Stimulated activated CD4-positive, alpha-beta T cell treated with anti-CD3 and anti-CD28 coated beads, TNF-alpha, amount 100 ng/mL, for 4 hours (primary cell): ENCODE results near the gene PPP1R12A.
"Not testable (repeated sequence)": the region's sequence is repeated elsewhere in the genome, so short reads cannot be mapped to it uniquely, and the experiment has no call there.

Experiments used
- DNase-seq, 3 experiments: peaks; one replicate each; pipeline ENCODE4 v3.0.0-alpha.2; 2020; ENCODE audit warnings: low read depth in 3 of 3

The PPP1R12A gene

GRCh38 chr12:79895071-79895470, 39.8 kb downstream of the PPP1R12A start:
- DNase-seq = no peak

DNA sequence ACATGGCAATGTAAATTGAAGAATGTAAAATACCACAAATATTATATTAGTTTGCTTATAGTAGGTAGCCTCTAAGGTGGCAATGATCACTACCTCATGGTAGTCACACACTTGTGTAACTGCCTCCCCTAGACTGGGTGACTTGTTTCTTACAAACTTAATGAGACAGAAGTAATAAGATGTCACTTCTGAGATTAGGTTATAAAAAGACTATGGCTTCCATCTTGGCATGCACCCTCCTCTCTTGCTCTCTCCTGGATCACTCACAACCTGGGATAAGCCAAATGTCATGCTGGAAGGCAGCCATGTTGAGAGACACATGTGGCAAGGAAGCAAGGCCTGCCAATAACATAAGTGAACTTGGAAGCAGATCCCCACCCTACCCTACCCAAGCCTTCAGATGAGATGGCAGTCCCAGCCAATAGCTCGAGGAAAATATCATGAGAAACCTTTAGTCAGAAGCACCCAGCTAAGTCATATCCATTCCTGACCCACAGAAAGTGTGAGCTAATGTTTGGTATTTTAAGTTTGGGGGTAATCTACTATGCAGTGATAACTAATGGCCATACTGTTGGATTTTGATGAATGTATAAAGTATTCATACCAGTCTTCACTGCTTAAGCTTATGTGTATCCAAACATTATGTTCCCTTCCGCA, 43.3 kb downstream of the PPP1R12A start:
- no peak for DNase-seq

- DNase-seq = no peak
Measured at GRCh38 chr12:79887890-79888289, 47.0 kb downstream of the PPP1R12A start.

DNA sequence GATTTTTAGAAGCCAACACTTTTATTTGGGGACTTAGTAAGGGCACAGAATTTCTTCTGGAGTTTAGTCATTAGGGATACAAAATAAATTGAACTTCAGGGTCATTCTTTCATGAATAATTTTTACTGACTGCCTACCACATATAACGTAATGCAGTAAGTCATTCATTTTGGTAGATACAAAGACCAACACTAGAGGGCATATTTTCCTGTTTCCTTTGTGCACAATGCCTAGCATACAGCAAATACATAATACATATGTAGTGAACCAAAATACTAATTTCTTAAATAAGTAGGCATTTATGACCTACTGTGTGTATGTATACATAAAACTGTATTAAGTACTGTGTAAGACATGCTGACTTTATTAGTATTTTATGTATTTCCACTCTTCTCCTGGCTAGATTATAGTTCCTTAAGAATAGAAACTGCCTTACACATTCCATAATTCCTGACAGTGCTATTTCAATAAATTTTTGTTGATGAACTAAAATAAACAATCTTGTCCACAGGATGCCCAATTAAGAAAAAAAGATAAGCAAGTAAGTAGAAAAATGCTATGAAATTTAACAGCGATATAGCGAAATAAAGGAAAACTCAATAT, 47.9 kb downstream of the PPP1R12A start:
- no peak for DNase-seq

DNA sequence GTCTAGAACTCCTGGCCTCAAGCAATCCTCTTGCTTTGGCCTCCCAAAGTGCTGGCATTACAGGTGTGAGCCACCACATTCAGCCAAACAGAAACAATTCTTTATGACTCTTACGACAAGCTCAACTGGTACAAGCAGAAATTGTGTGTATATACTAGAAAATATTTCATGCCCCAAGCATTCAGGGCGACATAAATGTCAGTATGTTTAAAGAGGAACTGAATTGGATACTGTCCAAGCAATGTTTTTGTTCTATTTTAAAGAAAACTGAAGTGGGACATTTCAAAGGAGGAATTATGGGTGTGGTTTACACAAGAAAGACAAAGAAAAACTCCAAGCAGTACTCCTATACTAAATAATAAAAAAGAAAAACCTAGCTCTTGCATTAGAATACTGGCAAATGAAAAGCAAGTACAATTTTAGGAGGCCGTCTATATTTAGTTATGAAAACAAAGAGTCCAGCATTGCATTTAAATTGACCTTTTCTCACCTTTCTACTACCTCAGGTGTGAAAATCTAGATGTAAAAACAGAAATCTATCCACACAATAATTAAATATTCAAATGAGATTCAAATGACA, 48.9 kb downstream of the PPP1R12A start:
- DNase-seq = no peak

GRCh38 chr12:79884401-79885006, 50.4 kb downstream of the PPP1R12A start:
- DNase-seq = no peak

- no peak for DNase-seq
Measured at GRCh38 chr12:79883216-79883615, 51.7 kb downstream of the PPP1R12A start.

DNA sequence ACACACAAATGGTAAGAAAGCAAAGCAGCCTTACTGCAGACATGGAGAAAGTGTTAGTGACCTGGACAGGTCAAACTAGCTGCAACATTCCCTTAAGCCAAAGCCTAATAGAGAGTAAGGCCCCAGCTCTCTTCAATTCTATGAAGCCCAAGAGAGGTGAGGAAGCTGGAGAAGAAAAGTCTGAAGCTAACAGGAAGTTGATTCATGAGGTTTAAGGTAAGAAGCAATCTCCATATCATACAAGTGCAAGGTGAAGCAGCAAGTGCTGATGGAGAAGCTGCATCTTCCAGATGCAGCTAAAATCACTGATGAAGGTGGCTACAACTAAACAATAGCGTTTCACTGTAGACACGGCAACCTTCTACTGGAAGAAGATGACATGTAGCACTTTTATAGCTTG, 53.5 kb downstream of the PPP1R12A start:
- no peak for DNase-seq

GRCh38 chr12:79878506-79878905, 56.4 kb downstream of the PPP1R12A start:
- DNase-seq = not testable (repeated sequence)

DNA sequence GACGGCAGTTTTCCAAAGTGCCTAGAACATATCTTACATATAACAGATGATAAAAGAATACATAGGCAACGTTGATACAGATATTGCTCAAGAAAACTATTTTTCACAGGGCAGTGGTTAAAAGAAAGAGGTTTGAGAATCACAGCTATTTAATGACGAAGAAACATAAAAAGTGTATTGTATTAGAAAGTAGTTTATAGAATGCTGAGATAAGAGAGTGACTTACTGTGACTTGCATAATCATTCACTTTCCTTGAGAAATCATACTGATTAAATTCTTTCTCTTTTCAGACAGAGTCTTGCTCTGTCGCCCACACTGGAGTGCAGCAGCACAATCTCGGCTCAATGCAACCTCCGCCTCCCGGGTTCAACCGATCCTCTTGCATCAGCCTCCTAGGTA, 57.7 kb downstream of the PPP1R12A start:
- DNase-seq = no peak

DNA sequence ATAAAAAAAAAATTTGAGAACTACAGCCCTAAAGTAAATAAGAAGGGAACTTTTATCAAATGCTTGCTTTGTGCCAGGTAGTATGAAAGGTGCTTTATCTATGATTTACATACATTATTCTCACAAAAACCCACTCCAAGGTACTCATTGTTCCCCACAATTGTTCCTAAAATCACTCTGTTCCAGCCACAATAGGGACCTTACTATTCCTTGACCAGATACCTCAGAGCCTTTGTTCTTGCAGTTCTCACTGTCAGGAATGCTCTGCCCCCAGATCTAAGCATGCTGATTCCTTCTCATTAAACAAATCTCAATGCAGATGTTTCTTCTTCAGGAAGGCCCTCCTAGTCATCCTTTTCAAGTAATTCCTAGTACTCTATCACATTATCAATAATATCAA, 60.2 kb downstream of the PPP1R12A start:
- no peak for DNase-seq

- no peak for DNase-seq
Measured at GRCh38 chr12:79873201-79873600, 61.7 kb downstream of the PPP1R12A start.

DNA sequence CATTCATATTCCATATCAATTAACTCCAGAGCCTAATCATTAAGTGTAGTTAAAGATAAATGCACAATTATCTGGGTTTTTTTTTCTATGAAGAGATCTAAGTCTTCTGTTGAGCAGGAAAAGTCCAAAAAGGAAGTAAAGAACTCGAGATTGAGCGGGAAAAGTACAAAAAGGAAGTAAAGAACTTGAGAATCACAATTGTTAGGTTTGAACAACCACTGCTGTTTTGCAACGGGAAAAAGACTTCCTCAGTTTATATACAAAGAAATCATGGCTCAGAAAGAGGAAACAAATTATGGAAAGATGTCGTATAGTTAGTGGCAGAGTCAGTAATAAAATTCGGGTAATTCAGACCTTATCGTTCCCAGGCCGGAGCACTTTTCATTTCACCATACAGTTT, 63.3 kb downstream of the PPP1R12A start:
- DNase-seq = no peak

DNA sequence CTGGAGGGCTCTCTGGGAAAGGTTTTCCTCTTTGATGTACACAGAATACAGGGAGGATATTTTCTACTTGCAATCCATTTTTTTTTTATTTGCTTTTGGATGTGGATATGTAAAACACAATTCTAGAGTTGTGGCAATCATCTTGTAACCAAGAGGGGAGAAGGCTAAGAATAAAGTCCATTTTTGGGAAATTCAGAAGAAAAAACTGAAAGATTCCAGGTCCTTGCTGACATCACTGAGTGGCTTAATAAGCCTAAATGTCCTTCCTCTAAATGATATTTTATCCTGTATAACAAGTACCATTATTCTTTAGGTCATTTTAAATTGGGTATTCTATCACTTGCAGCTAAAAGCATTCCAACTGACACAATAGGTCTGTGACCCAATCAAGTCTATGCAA, 64.0 kb downstream of the PPP1R12A start:
- no peak for DNase-seq

- DNase-seq = no peak
Measured at GRCh38 chr12:79859646-79860045, 75.3 kb downstream of the PPP1R12A start.

DNA sequence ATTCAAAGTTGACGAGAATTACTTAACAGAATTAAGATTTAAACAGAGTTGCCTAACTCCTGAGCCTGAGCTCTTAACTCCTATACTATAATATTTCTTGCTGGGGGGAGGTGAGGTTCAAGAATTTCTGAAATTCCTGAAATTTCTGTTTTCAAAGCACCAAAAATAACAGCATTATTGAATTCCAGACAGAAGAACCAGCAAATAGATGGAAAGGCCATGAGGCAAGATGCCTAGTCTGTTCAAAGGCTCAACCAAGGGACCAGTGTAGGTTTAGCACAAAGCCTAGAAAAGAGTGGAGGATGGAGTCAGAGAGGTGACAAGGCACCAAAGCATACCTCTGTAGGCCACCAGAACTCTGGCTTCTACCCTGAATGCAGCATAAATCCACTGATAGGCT, 76.4 kb downstream of the PPP1R12A start:
- DNase-seq = no peak

GRCh38 chr12:79857675-79858074, 77.2 kb downstream of the PPP1R12A start:
- no peak for DNase-seq

DNA sequence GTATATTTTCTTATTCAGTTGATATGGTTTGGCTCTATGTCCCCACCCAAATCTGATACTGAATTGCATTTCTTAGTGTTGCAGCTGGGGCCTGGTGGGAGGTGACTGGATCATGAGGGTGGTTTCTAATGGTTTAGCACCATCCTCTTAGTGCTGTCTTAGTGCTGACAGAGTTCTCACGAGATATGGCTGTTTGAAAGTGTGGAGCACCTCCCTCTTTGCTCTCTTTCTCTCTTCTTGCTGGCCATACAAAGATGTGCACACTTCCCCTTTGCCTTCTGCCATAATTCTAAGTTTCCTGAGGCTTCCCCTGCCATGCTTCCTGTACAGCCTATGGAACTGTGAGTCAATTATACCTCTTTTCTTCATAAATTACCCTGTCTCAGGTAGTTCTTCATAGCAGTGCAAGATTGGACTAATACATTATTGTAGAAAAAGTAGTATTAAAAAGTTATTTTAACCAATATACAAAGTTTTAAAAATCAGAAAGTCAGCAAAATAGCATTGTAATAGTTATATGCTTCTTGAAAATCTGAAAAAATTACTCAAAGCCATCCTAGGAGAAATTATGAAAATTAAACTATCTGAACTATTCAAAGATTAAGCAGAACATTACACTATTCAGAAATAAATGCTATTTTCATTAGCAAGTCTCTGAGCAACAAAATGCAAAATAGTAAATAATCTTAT, 84.1 kb downstream of the PPP1R12A start:
- no peak for DNase-seq

DNA sequence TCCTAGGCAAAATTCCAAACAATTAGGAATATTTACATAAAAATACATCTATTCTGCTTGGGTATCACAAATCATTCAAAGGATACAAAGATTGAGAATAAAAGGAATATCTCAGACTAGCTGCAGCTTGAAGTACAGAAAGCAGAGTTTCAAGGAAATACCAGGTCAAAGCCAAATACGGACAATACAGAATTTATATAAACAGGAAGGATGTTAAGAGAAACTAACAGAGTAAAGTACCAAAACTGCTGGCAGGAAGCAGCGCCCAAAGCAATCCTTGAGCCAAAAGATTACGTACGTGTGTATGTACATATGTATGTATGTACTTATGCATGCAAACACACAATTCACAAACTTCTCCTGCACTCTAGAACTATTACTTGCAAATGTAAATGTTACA, 86.6 kb downstream of the PPP1R12A start:
- DNase-seq = no peak

GRCh38 chr12:79847417-79847816, 87.5 kb downstream of the PPP1R12A start:
- DNase-seq = no peak

- no peak for DNase-seq
Measured at GRCh38 chr12:79844693-79845092, 90.2 kb downstream of the PPP1R12A start.

DNA sequence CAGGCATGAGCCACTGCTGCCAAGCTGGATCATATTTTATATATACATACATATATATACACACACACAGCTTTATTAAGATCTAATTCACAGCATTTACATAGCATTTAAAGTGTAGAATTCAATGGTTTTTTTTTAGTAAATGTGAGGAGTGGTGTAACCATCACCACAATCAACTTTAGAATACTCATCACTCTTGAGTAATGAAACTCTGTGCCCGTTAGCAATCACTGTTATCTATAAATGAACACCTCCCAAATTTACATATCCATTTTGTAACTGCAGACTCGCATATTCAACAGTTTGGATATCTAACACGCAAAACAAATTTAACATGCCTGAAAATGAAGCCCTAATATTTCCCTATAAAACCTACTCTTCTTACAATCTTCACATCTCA, 90.9 kb downstream of the PPP1R12A start:
- no peak for DNase-seq

- DNase-seq = no peak
Measured at GRCh38 chr12:79842630-79843029, 92.3 kb downstream of the PPP1R12A start.
